Aorta (tissue), 5 donors: ENCODE results near the gene RND2. TPM values are rescaled to one million over a fixed set of nuclear protein-coding genes. Genes with fewer than 3 reads are reported as not detected.

ENCODE experiments used
- ATAC-seq: fragments of 200-7000 bp; cut with Tn5 transposase; one replicate; pipeline ENCODE4 v1.9.1; 2022; ENCODE audit warnings: moderate library complexity; ENCODE audit not compliant: low FRiP score
- DNase-seq, 2 donors: peaks; one replicate each; pipeline ENCODE4 v3.0.0-alpha.2; 2020
- H3K27ac ChIP-seq, 2 donors: one replicate each; pipeline ENCODE4 v1.5.1; 2013; ENCODE audit warnings: low read length in 2 of 2, mild to moderate bottlenecking in 2 of 2, moderate library complexity in 2 of 2, control low read depth in 1 of 2, inconsistent platforms in 1 of 2, low read depth in 1 of 2
- H3K27me3 ChIP-seq, 2 donors: one replicate each; pipeline ENCODE4 v1.6.1; 2013; ENCODE audit warnings: control low read depth in 1 of 2, low read length in 1 of 2, mild to moderate bottlenecking in 1 of 2, moderate library complexity in 1 of 2; ENCODE audit not compliant: insufficient read depth in 2 of 2, control insufficient read depth in 1 of 2
- H3K36me3 ChIP-seq, 2 donors: one replicate each; pipeline ENCODE4 v1.6.1; 2013; ENCODE audit warnings: control low read depth in 1 of 2, low read length in 1 of 2, mild to moderate bottlenecking in 1 of 2; ENCODE audit not compliant: insufficient read depth in 2 of 2, control insufficient read depth in 1 of 2
- H3K4me1 ChIP-seq, 2 donors: one replicate each; pipeline ENCODE4 v1.6.1; 2013; ENCODE audit warnings: low read length in 2 of 2, control low read depth in 1 of 2, mild to moderate bottlenecking in 1 of 2, moderate library complexity in 1 of 2; ENCODE audit not compliant: insufficient read depth in 2 of 2, control insufficient read depth in 1 of 2
- H3K4me3 ChIP-seq, 2 donors: one replicate each; pipeline ENCODE4 v1.5.1; 2013; ENCODE audit warnings: low read length in 2 of 2, control low read depth in 1 of 2, mild to moderate bottlenecking in 1 of 2
- H3K9me3 ChIP-seq: one replicate; pipeline ENCODE4 v1.6.1; 2013; ENCODE audit warnings: mild to moderate bottlenecking, low read length; ENCODE audit not compliant: control insufficient read depth
- WGBS, 2 donors: extraction: QIAGEN DNeasy Blood & Tissue Kit; methylation state at CpG; one replicate each; pipeline ENCODE4 v1.1.7; 2013; 5-methylcytosine and 5-hydroxymethylcytosine counted together
- intact Hi-C, 2 donors: fragments of 100-400 bp; cut with DNase I; formaldehyde crosslinking; loops; one replicate each; pipeline versions ENCODE4 v1.14.2 to v1.15.0; 2022
- polyA plus RNA-seq, 2 donors: library from polyadenylated mRNA; stranded (reverse); fragments of 200-250 nt; gene quantifications; one replicate each; pipeline ENCODE4 v1.2.3, GENCODE V29; 2013
- total RNA-seq, 2 donors: library from RNA; stranded (reverse); fragmentation: NEBNext Ultra II Directional; extraction: Animal tissue kit (Norgen Biotek cat#: 25700); gene quantifications; one replicate each; pipeline ENCODE4 v1.2.1, GENCODE V29; 2021
- donor health status: healthy with polysubstance abuse.
- donor health status: Bipolar disorder and iron deficiency.
- donor health status: DM: no; HTN: no; CAD: no.
- donor health status: DM: no; HTN: no; CAD: no.
- donor health status: DM: yes; HTN: yes; CAD: no.

RND2 gene
- total and polyA plus RNA-seq, 4 donors, result 1.1 to 3.9 (median 2.3) TPM

GRCh38 chr17:43028221-43028861 is 3.3 kb downstream of the RND2 start:
- no peak overlapping the region for H3K27ac ChIP-seq
- 86 to 87% methylated on average over 17 of the region's 17 CpGs for WGBS, 2 donors
- intact Hi-C loops, result loop anchor here (5.0 kb wide), 3 partner anchors 59 to 99 kb away; partner anchors contain the start of gene BRCA1 (in 1 of the 2)
- ATAC-seq, result no peak
- DNase-seq, result no peak
- H3K36me3 ChIP-seq, result no peaks in the 10 kb centered on the region
- H3K9me3 ChIP-seq, result no peaks in the 10 kb centered on the region
- no peaks in the 10 kb centered on the region for H3K4me1 ChIP-seq
- H3K4me3 ChIP-seq, result no peak overlapping the region
- no peaks in the 10 kb centered on the region for H3K27me3 ChIP-seq

- no peak for ATAC-seq
- no peaks in the 10 kb centered on the region for H3K36me3 ChIP-seq
- intact Hi-C loops, result no loop called here
Observed at GRCh38 chr17:43030137-43030767, 5.2 kb downstream of the RND2 start.

GRCh38 chr17:43031666-43032065 is 6.6 kb downstream of the RND2 start:
- WGBS, 2 donors, result 86 to 90% methylated on average over 3 of the region's 3 CpGs
- H3K27ac ChIP-seq, result no peak overlapping the region
- no peaks in the 10 kb centered on the region for H3K9me3 ChIP-seq
- intact Hi-C loops, result no loop called here
- ATAC-seq (no peak), DNase-seq (no peak)
- H3K27me3 ChIP-seq, result no peaks in the 10 kb centered on the region
- no peak overlapping the region for H3K4me3 ChIP-seq
- H3K4me1 ChIP-seq, result no peaks in the 10 kb centered on the region
- no peaks in the 10 kb centered on the region for H3K36me3 ChIP-seq

More at GRCh38 chr17:43030137-43030767, 5.2 kb downstream of the RND2 start:
- Histone ChIP-seq H3K4me1 (no peaks in the 10 kb centered on the region), H3K4me3 (no peak overlapping the region), H3K27me3 (no peaks in the 10 kb centered on the region), H3K9me3 (no peaks in the 10 kb centered on the region), H3K27ac (no peak overlapping the region)
- whole genome bisulfite sequencing, 2 donors, result 66 to 73% methylated on average over 6 of the region's 6 CpGs
- DNase-seq, result no peak

GRCh38 chr17:43033948-43034881 is 9.2 kb downstream of the RND2 start:
- H3K4me3 ChIP-seq, result no peak overlapping the region
- intact Hi-C loops, result no loop called here
- no peaks in the 10 kb centered on the region for H3K27me3 ChIP-seq
- H3K27ac ChIP-seq, result no peak overlapping the region
- ATAC-seq, result no peak
- H3K36me3 ChIP-seq, result no peaks in the 10 kb centered on the region
- WGBS, 2 donors, result 46 to 54% methylated on average over 12 of the region's 12 CpGs
- H3K9me3 ChIP-seq, result no peaks in the 10 kb centered on the region
- no peaks in the 10 kb centered on the region for H3K4me1 ChIP-seq
- no peak for DNase-seq

- Histone ChIP-seq H3K9me3 (no peaks in the 10 kb centered on the region), H3K27ac (no peak overlapping the region), H3K4me3 (no peak overlapping the region), H3K4me1 (no peaks in the 10 kb centered on the region), H3K27me3 (no peaks in the 10 kb centered on the region), H3K36me3 (no peaks in the 10 kb centered on the region)
- DNase-seq (no peak), ATAC-seq (no peak)
- 67 to 76% methylated on average over 3 of the region's 3 CpGs for WGBS, 2 donors
- intact Hi-C loops, result no loop called here
Observed at GRCh38 chr17:43034894-43035293, 9.9 kb downstream of the RND2 start.

- no peaks in the 10 kb centered on the region for H3K36me3 ChIP-seq
- no peaks in the 10 kb centered on the region for H3K4me1 ChIP-seq
- no peak for ATAC-seq
- no peak overlapping the region for H3K27ac ChIP-seq
- H3K9me3 ChIP-seq, result no peaks in the 10 kb centered on the region
- intact Hi-C loops, result no loop called here
- no peak for DNase-seq
- no peaks in the 10 kb centered on the region for H3K27me3 ChIP-seq
- WGBS, 2 donors, result 64 to 67% methylated on average over 2 of the region's 2 CpGs
- H3K4me3 ChIP-seq, result no peak overlapping the region
Observed at GRCh38 chr17:43039646-43040045, 14.6 kb downstream of the RND2 start.

- Histone ChIP-seq H3K9me3 (no peaks in the 10 kb centered on the region), H3K36me3 (no peaks in the 10 kb centered on the region), H3K27ac (no peak overlapping the region), H3K4me1 (no peaks in the 10 kb centered on the region), H3K4me3 (no peak overlapping the region), H3K27me3 (no peaks in the 10 kb centered on the region)
- intact Hi-C loops, result no loop called here
- ATAC-seq (no peak), DNase-seq (no peak)
- 80 to 94% methylated on average over 2 of the region's 2 CpGs for WGBS, 2 donors
Observed at GRCh38 chr17:43040655-43041054, 15.6 kb downstream of the RND2 start.

- Histone ChIP-seq H3K9me3 (no peaks in the 10 kb centered on the region), H3K27me3 (no peaks in the 10 kb centered on the region), H3K4me3 (no peak overlapping the region), H3K36me3 (no peaks in the 10 kb centered on the region), H3K27ac (no peak overlapping the region), H3K4me1 (no peaks in the 10 kb centered on the region)
- intact Hi-C loops, result no loop called here
- WGBS, 2 donors, result 75 to 79% methylated on average over 5 of the region's 5 CpGs
- ATAC-seq, result no peak
- DNase-seq, result no peak
Observed at GRCh38 chr17:43042025-43042628, 17.1 kb downstream of the RND2 start.
